WTC11 (cell line): ENCODE measurements around the gene OCA2. TPM values are rescaled to one million over a fixed set of nuclear protein-coding genes. Genes with fewer than 3 reads are reported as not detected.

ENCODE experiments used
- ATAC-seq: fragments of 200-7000 bp; cut with Tn5 transposase; 2 replicates; pipeline ENCODE4 v1.10.0; 2021; ENCODE audit warnings: mild to moderate bottlenecking, moderate library complexity
- CTCF ChIA-PET: fragments of 300-600 bp; sonication (Branson Sonifier 250); formaldehyde crosslinking; loops from one replicate; lab custom pipeline; 2021; ENCODE audit warnings: antibody characterized with exemption; lab: Charles Lee
- POLR2A ChIA-PET: fragments of 350-600 bp; sonication (Branson Sonifier 250); formaldehyde crosslinking; loops from one replicate; lab custom pipeline; 2021; ENCODE audit warnings: antibody characterized with exemption; lab: Charles Lee
- DNase-seq: peaks from one replicate; pipeline ENCODE4 v3.0.0; 2021; ENCODE audit warnings: low spot score
- H3K27ac Mint-ChIP-seq: 2 replicates; pipeline ENCODE4 v1.8.0; 2021; ENCODE audit warnings: mixed read lengths
- H3K27me3 Mint-ChIP-seq: 2 replicates; pipeline ENCODE4 v1.8.0; 2021; ENCODE audit warnings: low read depth, mild to moderate bottlenecking, moderate library complexity, mixed read lengths
- H3K36me3 Mint-ChIP-seq: 2 replicates; pipeline ENCODE4 v1.8.0; 2021; ENCODE audit warnings: mixed read lengths
- H3K4me1 Mint-ChIP-seq: 2 replicates; pipeline ENCODE4 v1.8.0; 2022; ENCODE audit warnings: mixed read lengths
- H3K4me3 Mint-ChIP-seq: 2 replicates; pipeline ENCODE4 v1.8.0; 2021; ENCODE audit warnings: mild to moderate bottlenecking, moderate library complexity, mixed read lengths
- H3K9me3 Mint-ChIP-seq: 2 replicates; pipeline ENCODE4 v1.8.0; 2021; ENCODE audit warnings: mixed read lengths
- AR ChIP-seq: fragments of 250-450 bp; sonication (Bioruptor Pico); IDR thresholded peaks from 2 replicates; pipeline ENCODE4 v1.9.0; 2021; ENCODE audit warnings: mild to moderate bottlenecking
- CBFB ChIP-seq: sonication (generic); formaldehyde crosslinking; IDR thresholded peaks from 2 replicates; pipeline ENCODE4 v1.8.1; 2022; ENCODE audit warnings: mild to moderate bottlenecking, low read depth, missing genetic modification reagents
- CREM ChIP-seq: sonication (generic); formaldehyde crosslinking; IDR thresholded peaks from 2 replicates; pipeline ENCODE4 v1.8.1; 2022; ENCODE audit warnings: mild to moderate bottlenecking, missing genetic modification reagents, moderate library complexity
- E2F4 ChIP-seq: sonication (generic); formaldehyde crosslinking; IDR thresholded peaks from 2 replicates; pipeline ENCODE4 v1.8.1; 2022; ENCODE audit warnings: low read depth, mild to moderate bottlenecking, moderate library complexity, missing genetic modification reagents, borderline replicate concordance
- KAT7 ChIP-seq: sonication (generic); formaldehyde crosslinking; IDR thresholded peaks from 2 replicates; pipeline ENCODE4 v1.8.1; 2023; ENCODE audit warnings: missing genetic modification reagents, mild to moderate bottlenecking, borderline replicate concordance
- RORB ChIP-seq: fragments of 250-450 bp; sonication (Bioruptor Pico); IDR thresholded peaks from 2 replicates; pipeline ENCODE4 v1.9.0; 2021; ENCODE audit warnings: mild to moderate bottlenecking
- TCF7 ChIP-seq: sonication (generic); formaldehyde crosslinking; IDR thresholded peaks from 2 replicates; pipeline ENCODE4 v1.8.0; 2022; ENCODE audit warnings: mild to moderate bottlenecking, low read depth, missing genetic modification reagents, moderate library complexity
- TP53 ChIP-seq: sonication (generic); formaldehyde crosslinking; IDR thresholded peaks from 2 replicates; pipeline ENCODE4 v1.8.1; 2023; ENCODE audit warnings: mild to moderate bottlenecking, missing genetic modification reagents
- USF1 ChIP-seq: sonication (generic); formaldehyde crosslinking; IDR thresholded peaks from 2 replicates; pipeline ENCODE4 v1.8.0; 2022; ENCODE audit warnings: mild to moderate bottlenecking, missing genetic modification reagents
- ZMAT4 ChIP-seq: fragments of 250-450 bp; sonication (Bioruptor Pico); IDR thresholded peaks from 2 replicates; pipeline ENCODE4 v1.9.0; 2021; ENCODE audit warnings: mild to moderate bottlenecking
- ZNF121 ChIP-seq: sonication (generic); formaldehyde crosslinking; IDR thresholded peaks from 2 replicates; pipeline ENCODE4 v1.8.0; 2023; ENCODE audit warnings: missing genetic modification reagents
- ZSCAN18 ChIP-seq: fragments of 250-450 bp; sonication (Bioruptor Pico); IDR thresholded peaks from 2 replicates; pipeline ENCODE4 v2.1.2; 2022; ENCODE audit warnings: mild to moderate bottlenecking, moderate library complexity
- total RNA-seq: library from RNA; stranded (reverse); gene quantifications from 3 replicates; pipeline ENCODE4 v1.2.3, GENCODE V29; 2021
- TF ChIP-seq, protein P1 (sequence below): sonication (generic); formaldehyde crosslinking; IDR thresholded peaks from 2 replicates; pipeline ENCODE4 v1.8.0; 2023; ENCODE audit warnings: missing genetic modification reagents, mild to moderate bottlenecking, borderline replicate concordance
- TF ChIP-seq, protein P2 (sequence below): sonication (generic); formaldehyde crosslinking; IDR thresholded peaks from 2 replicates; pipeline ENCODE4 v1.8.0; 2022; ENCODE audit warnings: missing genetic modification reagents
- TF ChIP-seq, protein P3 (sequence below): sonication (generic); formaldehyde crosslinking; IDR thresholded peaks from 2 replicates; pipeline ENCODE4 v1.8.1; 2022; ENCODE audit warnings: low read depth, missing genetic modification reagents, borderline replicate concordance
- TF ChIP-seq, protein P4 (sequence below): sonication (generic); formaldehyde crosslinking; IDR thresholded peaks from 2 replicates; pipeline ENCODE4 v1.8.1; 2023; ENCODE audit warnings: mild to moderate bottlenecking, missing genetic modification reagents

Gene OCA2
- total RNA-seq, 1 experiment from 2014 or later: 0.39 TPM

- TF ChIP-seq, protein P1, sequence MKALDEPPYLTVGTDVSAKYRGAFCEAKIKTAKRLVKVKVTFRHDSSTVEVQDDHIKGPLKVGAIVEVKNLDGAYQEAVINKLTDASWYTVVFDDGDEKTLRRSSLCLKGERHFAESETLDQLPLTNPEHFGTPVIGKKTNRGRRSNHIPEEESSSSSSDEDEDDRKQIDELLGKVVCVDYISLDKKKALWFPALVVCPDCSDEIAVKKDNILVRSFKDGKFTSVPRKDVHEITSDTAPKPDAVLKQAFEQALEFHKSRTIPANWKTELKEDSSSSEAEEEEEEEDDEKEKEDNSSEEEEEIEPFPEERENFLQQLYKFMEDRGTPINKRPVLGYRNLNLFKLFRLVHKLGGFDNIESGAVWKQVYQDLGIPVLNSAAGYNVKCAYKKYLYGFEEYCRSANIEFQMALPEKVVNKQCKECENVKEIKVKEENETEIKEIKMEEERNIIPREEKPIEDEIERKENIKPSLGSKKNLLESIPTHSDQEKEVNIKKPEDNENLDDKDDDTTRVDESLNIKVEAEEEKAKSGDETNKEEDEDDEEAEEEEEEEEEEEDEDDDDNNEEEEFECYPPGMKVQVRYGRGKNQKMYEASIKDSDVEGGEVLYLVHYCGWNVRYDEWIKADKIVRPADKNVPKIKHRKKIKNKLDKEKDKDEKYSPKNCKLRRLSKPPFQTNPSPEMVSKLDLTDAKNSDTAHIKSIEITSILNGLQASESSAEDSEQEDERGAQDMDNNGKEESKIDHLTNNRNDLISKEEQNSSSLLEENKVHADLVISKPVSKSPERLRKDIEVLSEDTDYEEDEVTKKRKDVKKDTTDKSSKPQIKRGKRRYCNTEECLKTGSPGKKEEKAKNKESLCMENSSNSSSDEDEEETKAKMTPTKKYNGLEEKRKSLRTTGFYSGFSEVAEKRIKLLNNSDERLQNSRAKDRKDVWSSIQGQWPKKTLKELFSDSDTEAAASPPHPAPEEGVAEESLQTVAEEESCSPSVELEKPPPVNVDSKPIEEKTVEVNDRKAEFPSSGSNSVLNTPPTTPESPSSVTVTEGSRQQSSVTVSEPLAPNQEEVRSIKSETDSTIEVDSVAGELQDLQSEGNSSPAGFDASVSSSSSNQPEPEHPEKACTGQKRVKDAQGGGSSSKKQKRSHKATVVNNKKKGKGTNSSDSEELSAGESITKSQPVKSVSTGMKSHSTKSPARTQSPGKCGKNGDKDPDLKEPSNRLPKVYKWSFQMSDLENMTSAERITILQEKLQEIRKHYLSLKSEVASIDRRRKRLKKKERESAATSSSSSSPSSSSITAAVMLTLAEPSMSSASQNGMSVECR (CRISPR knock-in tag): no peak
- no peak for TF ChIP-seq CREM
- TF ChIP-seq ZMAT4 (CRISPR knock-in tag): no peak
- TF ChIP-seq, protein P2, sequence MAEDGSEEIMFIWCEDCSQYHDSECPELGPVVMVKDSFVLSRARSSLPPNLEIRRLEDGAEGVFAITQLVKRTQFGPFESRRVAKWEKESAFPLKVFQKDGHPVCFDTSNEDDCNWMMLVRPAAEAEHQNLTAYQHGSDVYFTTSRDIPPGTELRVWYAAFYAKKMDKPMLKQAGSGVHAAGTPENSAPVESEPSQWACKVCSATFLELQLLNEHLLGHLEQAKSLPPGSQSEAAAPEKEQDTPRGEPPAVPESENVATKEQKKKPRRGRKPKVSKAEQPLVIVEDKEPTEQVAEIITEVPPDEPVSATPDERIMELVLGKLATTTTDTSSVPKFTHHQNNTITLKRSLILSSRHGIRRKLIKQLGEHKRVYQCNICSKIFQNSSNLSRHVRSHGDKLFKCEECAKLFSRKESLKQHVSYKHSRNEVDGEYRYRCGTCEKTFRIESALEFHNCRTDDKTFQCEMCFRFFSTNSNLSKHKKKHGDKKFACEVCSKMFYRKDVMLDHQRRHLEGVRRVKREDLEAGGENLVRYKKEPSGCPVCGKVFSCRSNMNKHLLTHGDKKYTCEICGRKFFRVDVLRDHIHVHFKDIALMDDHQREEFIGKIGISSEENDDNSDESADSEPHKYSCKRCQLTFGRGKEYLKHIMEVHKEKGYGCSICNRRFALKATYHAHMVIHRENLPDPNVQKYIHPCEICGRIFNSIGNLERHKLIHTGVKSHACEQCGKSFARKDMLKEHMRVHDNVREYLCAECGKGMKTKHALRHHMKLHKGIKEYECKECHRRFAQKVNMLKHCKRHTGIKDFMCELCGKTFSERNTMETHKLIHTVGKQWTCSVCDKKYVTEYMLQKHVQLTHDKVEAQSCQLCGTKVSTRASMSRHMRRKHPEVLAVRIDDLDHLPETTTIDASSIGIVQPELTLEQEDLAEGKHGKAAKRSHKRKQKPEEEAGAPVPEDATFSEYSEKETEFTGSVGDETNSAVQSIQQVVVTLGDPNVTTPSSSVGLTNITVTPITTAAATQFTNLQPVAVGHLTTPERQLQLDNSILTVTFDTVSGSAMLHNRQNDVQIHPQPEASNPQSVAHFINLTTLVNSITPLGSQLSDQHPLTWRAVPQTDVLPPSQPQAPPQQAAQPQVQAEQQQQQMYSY (CRISPR knock-in tag): no peak
- no peak for TF ChIP-seq USF1 (CRISPR knock-in tag)
- TF ChIP-seq RORB (CRISPR knock-in tag): no peak
- TF ChIP-seq, all 79 proteins: peak for 0
Observed at GRCh38 chr15:27871902-27872260, 227.2 kb downstream of the OCA2 start (continued).

- DNase-seq: no peak
- Mint-ChIP-seq H3K4me1 (peaks cover 6% of the 10 kb centered on the region), H3K9me3 (no peaks in the 10 kb centered on the region), H3K4me3 (no peak overlapping the region), H3K36me3 (no peaks in the 10 kb centered on the region), H3K27ac (no peak overlapping the region), H3K27me3 (no peaks in the 10 kb centered on the region)
- ChIA-PET POLR2A (no interaction called here), CTCF (no interaction called here)
- no peak for ATAC-seq
- TF ChIP-seq, protein P3, sequence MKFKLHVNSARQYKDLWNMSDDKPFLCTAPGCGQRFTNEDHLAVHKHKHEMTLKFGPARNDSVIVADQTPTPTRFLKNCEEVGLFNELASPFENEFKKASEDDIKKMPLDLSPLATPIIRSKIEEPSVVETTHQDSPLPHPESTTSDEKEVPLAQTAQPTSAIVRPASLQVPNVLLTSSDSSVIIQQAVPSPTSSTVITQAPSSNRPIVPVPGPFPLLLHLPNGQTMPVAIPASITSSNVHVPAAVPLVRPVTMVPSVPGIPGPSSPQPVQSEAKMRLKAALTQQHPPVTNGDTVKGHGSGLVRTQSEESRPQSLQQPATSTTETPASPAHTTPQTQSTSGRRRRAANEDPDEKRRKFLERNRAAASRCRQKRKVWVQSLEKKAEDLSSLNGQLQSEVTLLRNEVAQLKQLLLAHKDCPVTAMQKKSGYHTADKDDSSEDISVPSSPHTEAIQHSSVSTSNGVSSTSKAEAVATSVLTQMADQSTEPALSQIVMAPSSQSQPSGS (CRISPR knock-in tag): no peak
- TF ChIP-seq ZNF121 (CRISPR knock-in tag) (no peak), E2F4 (CRISPR knock-in tag) (no peak), ZSCAN18 (no peak), TCF7 (no peak), KAT7 (CRISPR knock-in tag) (no peak), TP53 (CRISPR knock-in tag) (no peak), CBFB (no peak), AR (CRISPR knock-in tag) (no peak)
- TF ChIP-seq, protein P4, sequence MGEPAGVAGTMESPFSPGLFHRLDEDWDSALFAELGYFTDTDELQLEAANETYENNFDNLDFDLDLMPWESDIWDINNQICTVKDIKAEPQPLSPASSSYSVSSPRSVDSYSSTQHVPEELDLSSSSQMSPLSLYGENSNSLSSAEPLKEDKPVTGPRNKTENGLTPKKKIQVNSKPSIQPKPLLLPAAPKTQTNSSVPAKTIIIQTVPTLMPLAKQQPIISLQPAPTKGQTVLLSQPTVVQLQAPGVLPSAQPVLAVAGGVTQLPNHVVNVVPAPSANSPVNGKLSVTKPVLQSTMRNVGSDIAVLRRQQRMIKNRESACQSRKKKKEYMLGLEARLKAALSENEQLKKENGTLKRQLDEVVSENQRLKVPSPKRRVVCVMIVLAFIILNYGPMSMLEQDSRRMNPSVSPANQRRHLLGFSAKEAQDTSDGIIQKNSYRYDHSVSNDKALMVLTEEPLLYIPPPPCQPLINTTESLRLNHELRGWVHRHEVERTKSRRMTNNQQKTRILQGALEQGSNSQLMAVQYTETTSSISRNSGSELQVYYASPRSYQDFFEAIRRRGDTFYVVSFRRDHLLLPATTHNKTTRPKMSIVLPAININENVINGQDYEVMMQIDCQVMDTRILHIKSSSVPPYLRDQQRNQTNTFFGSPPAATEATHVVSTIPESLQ (CRISPR knock-in tag): no peak
Observed at GRCh38 chr15:27871078-27871901, 227.8 kb downstream of the OCA2 start.
